ENCODE data around the gene UPF2.
A peak's percentile ranks its signal among the peaks of the same experiment; 100 is the strongest.
"Not testable (repeated sequence)": the region's sequence is repeated elsewhere in the genome, so short reads cannot be mapped to it uniquely, and the experiment has no call there.

The UPF2 gene

DNA sequence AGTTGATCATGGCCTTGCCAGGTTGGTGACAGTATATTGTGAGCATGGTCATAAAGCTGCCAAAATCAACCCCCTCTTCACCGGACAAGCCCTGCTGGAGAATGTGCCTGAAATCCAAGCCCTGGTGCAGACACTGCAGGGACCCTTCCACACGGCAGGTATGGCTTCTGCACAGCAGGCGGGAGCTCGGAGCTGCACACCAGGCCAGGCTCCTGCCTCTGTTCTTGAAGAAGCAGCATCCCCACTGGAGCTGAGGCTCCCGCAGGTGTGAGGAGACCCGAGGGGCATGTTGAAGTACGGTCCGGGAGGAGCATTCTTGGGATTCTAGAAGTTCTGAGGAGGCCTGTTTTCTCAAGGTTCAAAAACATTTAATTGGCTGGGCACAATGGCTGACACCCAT lies 38.9 kb upstream of the UPF2 start:
- DNase-seq (ENCODE audit: low read depth): no peak
- no peak for TF ChIP-seq POLR2A (IDR thresholded peaks at IDR 0.05; ENCODE audit: extremely low read depth, insufficient read length)
- TF ChIP-seq, protein P1, sequence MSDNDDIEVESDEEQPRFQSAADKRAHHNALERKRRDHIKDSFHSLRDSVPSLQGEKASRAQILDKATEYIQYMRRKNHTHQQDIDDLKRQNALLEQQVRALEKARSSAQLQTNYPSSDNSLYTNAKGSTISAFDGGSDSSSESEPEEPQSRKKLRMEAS (IDR thresholded peaks at IDR 0.05; ENCODE audit: low read depth, low read length): no peak
- TF ChIP-seq, protein P2, sequence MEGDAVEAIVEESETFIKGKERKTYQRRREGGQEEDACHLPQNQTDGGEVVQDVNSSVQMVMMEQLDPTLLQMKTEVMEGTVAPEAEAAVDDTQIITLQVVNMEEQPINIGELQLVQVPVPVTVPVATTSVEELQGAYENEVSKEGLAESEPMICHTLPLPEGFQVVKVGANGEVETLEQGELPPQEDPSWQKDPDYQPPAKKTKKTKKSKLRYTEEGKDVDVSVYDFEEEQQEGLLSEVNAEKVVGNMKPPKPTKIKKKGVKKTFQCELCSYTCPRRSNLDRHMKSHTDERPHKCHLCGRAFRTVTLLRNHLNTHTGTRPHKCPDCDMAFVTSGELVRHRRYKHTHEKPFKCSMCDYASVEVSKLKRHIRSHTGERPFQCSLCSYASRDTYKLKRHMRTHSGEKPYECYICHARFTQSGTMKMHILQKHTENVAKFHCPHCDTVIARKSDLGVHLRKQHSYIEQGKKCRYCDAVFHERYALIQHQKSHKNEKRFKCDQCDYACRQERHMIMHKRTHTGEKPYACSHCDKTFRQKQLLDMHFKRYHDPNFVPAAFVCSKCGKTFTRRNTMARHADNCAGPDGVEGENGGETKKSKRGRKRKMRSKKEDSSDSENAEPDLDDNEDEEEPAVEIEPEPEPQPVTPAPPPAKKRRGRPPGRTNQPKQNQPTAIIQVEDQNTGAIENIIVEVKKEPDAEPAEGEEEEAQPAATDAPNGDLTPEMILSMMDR (IDR thresholded peaks at IDR 0.05; ENCODE audit: low read depth, low read length): no peak
- no peak for TF ChIP-seq MYC (IDR thresholded peaks at IDR 0.05; ENCODE audit: low read depth, low read length)
- H3K4me3 ChIP-seq (ENCODE audit: low read depth, low read length): no peak overlapping the region

DNA sequence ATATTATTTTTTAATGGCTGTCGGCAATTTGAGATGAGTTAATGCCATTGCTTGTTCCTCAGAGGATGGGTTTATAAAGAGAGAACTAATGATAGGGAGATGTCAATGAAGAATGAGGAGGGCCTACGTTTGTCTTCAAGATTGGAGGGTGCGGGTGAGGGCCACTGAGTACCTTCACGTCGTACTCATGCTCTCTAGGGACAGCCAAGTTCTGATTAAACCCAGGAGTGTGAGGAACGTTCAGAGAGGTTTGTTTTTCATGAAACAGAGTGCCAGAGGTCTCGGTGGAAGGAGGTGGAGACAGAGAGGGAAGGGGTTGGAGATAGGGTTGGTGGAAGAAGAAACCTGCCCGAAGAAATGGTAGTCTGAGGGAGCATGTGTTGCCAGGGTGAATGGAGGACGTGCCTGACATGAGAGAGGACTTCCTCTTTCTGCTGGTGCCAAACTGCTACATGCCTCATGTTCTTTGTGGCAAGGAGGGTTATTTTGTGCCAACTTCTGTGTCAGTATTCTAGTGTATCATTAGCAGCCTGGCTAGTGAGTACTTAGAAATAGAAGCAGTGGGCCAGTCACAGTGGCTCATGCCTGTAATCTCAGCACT lies 35.1 kb upstream of the UPF2 start:
- TF ChIP-seq, protein P1 (IDR thresholded peaks at IDR 0.05; ENCODE audit: low read depth, low read length): peak; percentile 61; the same call in 1 of the 2 replicates
- TF ChIP-seq MYC (IDR thresholded peaks at IDR 0.05; ENCODE audit: low read depth, low read length): peak; percentile 14; the same call in 1 of the 2 replicates
- TF ChIP-seq POLR2A (IDR thresholded peaks at IDR 0.05; ENCODE audit: extremely low read depth, insufficient read length): no peak
- DNase-seq (ENCODE audit: low read depth): peak; percentile 59
- H3K4me3 ChIP-seq (ENCODE audit: low read depth, low read length): no peak overlapping the region

DNA sequence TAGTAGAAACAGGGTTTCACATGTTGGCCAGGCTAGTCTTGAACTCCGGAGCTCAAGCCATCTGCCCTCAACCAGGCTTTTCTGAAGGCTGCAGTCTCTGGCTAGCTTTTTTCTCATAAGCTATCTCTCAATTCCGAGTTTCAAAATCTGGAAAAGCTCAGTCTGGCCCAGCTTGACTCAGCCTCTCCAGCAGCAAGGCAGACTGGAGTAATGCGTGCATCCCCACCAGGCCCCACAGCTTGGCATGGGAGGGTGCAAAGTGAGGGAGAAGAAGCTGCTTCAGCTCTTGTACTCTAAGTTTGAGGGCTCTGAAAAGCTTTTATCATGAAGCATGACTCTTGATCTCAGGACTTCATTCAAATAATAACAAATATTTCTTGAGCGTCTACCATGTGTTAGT lies 30.9 kb upstream of the UPF2 start:
- no peak for TF ChIP-seq MYC (IDR thresholded peaks at IDR 0.05; ENCODE audit: low read depth, low read length)
- no peak for TF ChIP-seq POLR2A (IDR thresholded peaks at IDR 0.05; ENCODE audit: extremely low read depth, insufficient read length)
- TF ChIP-seq, protein P2 (IDR thresholded peaks at IDR 0.05; ENCODE audit: low read depth, low read length): no peak
- TF ChIP-seq, protein P1 (IDR thresholded peaks at IDR 0.05; ENCODE audit: low read depth, low read length): no peak
- no peak for DNase-seq (ENCODE audit: low read depth)
- no peak overlapping the region for H3K4me3 ChIP-seq (ENCODE audit: low read depth, low read length)

DNA sequence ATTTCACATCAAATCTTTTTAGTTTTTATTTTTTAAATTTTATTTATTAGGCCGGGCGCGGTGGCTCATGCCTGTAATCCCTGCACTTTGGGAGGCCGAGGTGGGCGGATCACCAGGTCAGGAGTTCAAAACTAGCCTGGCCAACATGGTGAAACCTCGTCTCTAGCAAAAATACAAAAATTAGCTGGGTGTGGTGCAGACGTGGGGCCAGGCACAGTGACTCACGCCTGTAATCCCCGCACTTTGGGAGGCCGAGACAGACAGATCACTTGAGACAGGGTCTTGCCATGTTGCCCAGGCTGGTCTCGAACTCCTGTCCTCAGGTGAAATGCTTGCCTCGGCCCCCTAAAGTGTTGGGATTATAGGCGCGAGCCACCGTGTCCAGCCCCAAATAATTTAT lies 28.8 kb upstream of the UPF2 start:
- DNase-seq (ENCODE audit: low read depth); H3K4me3 ChIP-seq (ENCODE audit: low read depth, low read length): not testable (repeated sequence)

DNA sequence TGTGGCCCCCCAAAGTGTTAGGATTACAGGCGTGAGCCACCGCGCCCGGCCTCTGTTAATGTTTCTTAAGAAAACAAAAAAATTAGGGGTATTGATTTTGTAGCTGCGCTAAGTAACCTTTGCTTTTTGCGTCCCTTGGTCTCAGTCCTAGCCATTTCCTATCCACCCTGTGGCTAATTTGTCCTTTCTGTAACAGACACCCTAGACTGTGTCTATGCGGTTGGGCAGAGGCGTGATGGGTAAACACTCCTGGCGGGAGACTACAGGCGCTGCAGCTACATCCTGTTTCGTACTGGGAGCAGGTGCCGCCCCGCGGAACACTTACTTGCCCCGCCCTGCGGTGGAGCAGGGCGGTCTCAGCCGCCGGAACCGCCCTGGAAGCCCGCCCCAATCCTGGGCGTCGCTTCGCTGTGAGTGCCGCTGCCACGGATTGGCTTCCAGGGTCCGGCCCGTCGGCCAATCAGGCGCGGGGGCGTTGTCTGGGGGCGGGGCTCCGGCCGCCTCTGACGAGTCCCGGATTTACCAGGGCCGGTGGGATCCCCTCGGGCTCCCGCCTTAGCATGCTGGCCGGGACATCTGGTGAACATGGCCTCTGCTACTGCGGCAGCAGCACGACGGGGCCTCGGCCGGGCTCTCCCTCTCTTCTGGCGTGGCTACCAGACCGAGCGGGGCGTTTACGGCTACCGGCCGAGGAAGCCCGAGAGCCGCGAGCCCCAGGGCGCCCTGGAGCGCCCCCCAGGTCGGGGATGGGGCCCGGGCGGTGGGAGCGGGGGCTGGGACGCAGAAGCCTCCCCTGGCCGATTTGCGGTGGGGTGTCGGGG lies 26.1 kb upstream of the UPF2 start, which contains the start of gene DHTKD1:
DHTKD1 (plus strand) TSS at position 506 of the 821 bp plus-strand sequence; CDS start at position 586, 80 bp downstream.
- peak within 1 kb of the TSS; percentile 83 for H3K4me3 ChIP-seq (ENCODE audit: low read depth, low read length)
- TF ChIP-seq MYC (IDR thresholded peaks at IDR 0.05; ENCODE audit: low read depth, low read length) (peak; percentile 65; the same call in 1 of the 2 replicates), POLR2A (IDR thresholded peaks at IDR 0.05; ENCODE audit: extremely low read depth, insufficient read length) (peak; percentile 47)
- TF ChIP-seq, protein P2 (IDR thresholded peaks at IDR 0.05; ENCODE audit: low read depth, low read length): no peak
- TF ChIP-seq, protein P1 (IDR thresholded peaks at IDR 0.05; ENCODE audit: low read depth, low read length): peak; percentile 78
- DNase-seq (ENCODE audit: low read depth): peak; percentile 97

DNA sequence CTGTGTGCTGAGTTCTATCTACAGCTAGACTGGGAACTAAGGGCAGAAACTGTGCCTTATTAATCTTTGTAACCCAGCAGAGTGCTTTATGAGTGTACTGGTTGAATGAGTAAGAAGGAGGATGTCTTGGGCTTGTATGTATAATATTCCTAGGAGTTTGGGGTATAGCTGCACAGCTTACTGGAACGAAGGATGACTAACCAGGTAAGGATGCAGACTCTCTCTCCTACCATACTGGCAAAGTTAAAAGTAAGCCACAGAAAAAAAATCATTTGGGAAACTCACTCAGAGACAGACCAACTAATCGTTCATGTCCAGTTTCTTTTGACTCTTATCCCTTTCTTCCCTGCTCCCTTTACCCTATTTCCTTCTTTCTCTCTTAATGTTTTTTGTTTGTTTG lies 24.7 kb upstream of the UPF2 start:
- DNase-seq (ENCODE audit: low read depth): no peak
- TF ChIP-seq, protein P1 (IDR thresholded peaks at IDR 0.05; ENCODE audit: low read depth, low read length): no peak
- TF ChIP-seq MYC (IDR thresholded peaks at IDR 0.05; ENCODE audit: low read depth, low read length): no peak
- TF ChIP-seq POLR2A (IDR thresholded peaks at IDR 0.05; ENCODE audit: extremely low read depth, insufficient read length): no peak
- TF ChIP-seq, protein P2 (IDR thresholded peaks at IDR 0.05; ENCODE audit: low read depth, low read length): no peak
- no peak overlapping the region for H3K4me3 ChIP-seq (ENCODE audit: low read depth, low read length)

All from NB4 (cell line).